ENCODE data around the gene XKR7. TPM values are rescaled to one million over a fixed set of nuclear protein-coding genes. Genes with fewer than 3 reads are reported as not detected.

Gene XKR7
- total RNA-seq, 1 experiment from 2014 or later = not detected

- ATAC-seq = no peak
- TF ChIP-seq EZH2 (IDR thresholded peaks at IDR 0.05; ENCODE audit: low read length, unreplicated experiment) (no peak), CTCF (conservative IDR thresholded peaks at IDR 0.05; ENCODE audit: low read depth, low read length) (no peak), EZH2phosphoT487 (IDR thresholded peaks at IDR 0.05; ENCODE audit: borderline replicate concordance, low read length) (no peak)
- peaks cover 12% of the 10 kb centered on the region for H3K27me3 ChIP-seq (ENCODE audit: low read length)
- H3K27ac ChIP-seq (ENCODE audit: low read length) = no peak overlapping the region
- intact Hi-C loops (cut with micrococcal nuclease) = no loop called here
- BruUV-seq (replicated peaks) = no TSS peak
- H3K4me1 ChIP-seq (ENCODE audit: insufficient read depth, low read length) = no peaks in the 10 kb centered on the region
- H3K9me2 ChIP-seq (replicated peaks; ENCODE audit: low read length) = no peaks in the 10 kb centered on the region
- no peak for DNase-seq
- H3K4me2 ChIP-seq (ENCODE audit: low read length) = no peak overlapping the region
- no peak overlapping the region for H3K9ac ChIP-seq (ENCODE audit: low read length)
- POLR2A ChIA-PET (ENCODE audit: unreplicated experiment) = no interaction called here
- no peaks in the 10 kb centered on the region for H4K20me1 ChIP-seq (ENCODE audit: low read length)
- CTCF ChIA-PET = no interaction called here
- H3K4me3 ChIP-seq (ENCODE audit: low read length) = no peak overlapping the region
- no peaks in the 10 kb centered on the region for H3K9me3 ChIP-seq (ENCODE audit: low read length)
- no peaks in the 10 kb centered on the region for H3K79me2 ChIP-seq (ENCODE audit: low read length)
- H3F3A ChIP-seq (ENCODE audit: low read length, unreplicated experiment) = no peaks in the 10 kb centered on the region
- no peaks in the 10 kb centered on the region for H3K36me3 ChIP-seq (ENCODE audit: low read depth, low read length)
- H2AFZ ChIP-seq (ENCODE audit: low read length) = no peak overlapping the region
Observed at GRCh38 chr20:31989030-31989645, 21.2 kb downstream of the XKR7 start.

GRCh38 chr20:31990641-31991338 is 22.8 kb downstream of the XKR7 start:
- H3K36me3 ChIP-seq (ENCODE audit: low read depth, low read length) = no peaks in the 10 kb centered on the region
- H3K27ac ChIP-seq (ENCODE audit: low read length) = no peak overlapping the region
- no peak overlapping the region for H3K9ac ChIP-seq (ENCODE audit: low read length)
- H2AFZ ChIP-seq (ENCODE audit: low read length) = no peak overlapping the region
- no peaks in the 10 kb centered on the region for H3F3A ChIP-seq (ENCODE audit: low read length, unreplicated experiment)
- no peaks in the 10 kb centered on the region for H3K4me1 ChIP-seq (ENCODE audit: insufficient read depth, low read length)
- no peaks in the 10 kb centered on the region for H3K9me3 ChIP-seq (ENCODE audit: low read length)
- TF ChIP-seq EZH2 (IDR thresholded peaks at IDR 0.05; ENCODE audit: low read length, unreplicated experiment) = no peak
- no peak for TF ChIP-seq EZH2phosphoT487 (IDR thresholded peaks at IDR 0.05; ENCODE audit: borderline replicate concordance, low read length)
- no peak for TF ChIP-seq CTCF (conservative IDR thresholded peaks at IDR 0.05; ENCODE audit: low read depth, low read length)
- no peak for DNase-seq
- no peaks in the 10 kb centered on the region for H4K20me1 ChIP-seq (ENCODE audit: low read length)
- no peak overlapping the region for H3K4me3 ChIP-seq (ENCODE audit: low read length)
- ChIA-PET POLR2A (ENCODE audit: unreplicated experiment) (no interaction called here), CTCF (no interaction called here)
- peaks cover 28% of the 10 kb centered on the region for H3K27me3 ChIP-seq (ENCODE audit: low read length)
- ATAC-seq = no peak
- intact Hi-C loops (cut with micrococcal nuclease) = no loop called here
- H3K9me2 ChIP-seq (replicated peaks; ENCODE audit: low read length) = no peaks in the 10 kb centered on the region
- BruUV-seq (replicated peaks) = no TSS peak
- H3K79me2 ChIP-seq (ENCODE audit: low read length) = no peaks in the 10 kb centered on the region
- no peak overlapping the region for H3K4me2 ChIP-seq (ENCODE audit: low read length)

GRCh38 chr20:31991339-31991705 is 23.4 kb downstream of the XKR7 start:
- intact Hi-C loops (cut with micrococcal nuclease) = no loop called here
- H3K27me3 ChIP-seq (ENCODE audit: low read length) = peaks cover 28% of the 10 kb centered on the region
- H3K9me3 ChIP-seq (ENCODE audit: low read length) = no peaks in the 10 kb centered on the region
- H3K4me3 ChIP-seq (ENCODE audit: low read length) = no peak overlapping the region
- no peak overlapping the region for H2AFZ ChIP-seq (ENCODE audit: low read length)
- BruUV-seq (replicated peaks) = no TSS peak
- no peaks in the 10 kb centered on the region for H3K36me3 ChIP-seq (ENCODE audit: low read depth, low read length)
- H3F3A ChIP-seq (ENCODE audit: low read length, unreplicated experiment) = no peaks in the 10 kb centered on the region
- TF ChIP-seq CTCF (conservative IDR thresholded peaks at IDR 0.05; ENCODE audit: low read depth, low read length) (no peak), EZH2phosphoT487 (IDR thresholded peaks at IDR 0.05; ENCODE audit: borderline replicate concordance, low read length) (no peak), EZH2 (IDR thresholded peaks at IDR 0.05; ENCODE audit: low read length, unreplicated experiment) (no peak)
- H3K4me1 ChIP-seq (ENCODE audit: insufficient read depth, low read length) = no peaks in the 10 kb centered on the region
- no peaks in the 10 kb centered on the region for H3K79me2 ChIP-seq (ENCODE audit: low read length)
- H4K20me1 ChIP-seq (ENCODE audit: low read length) = no peaks in the 10 kb centered on the region
- POLR2A ChIA-PET (ENCODE audit: unreplicated experiment) = no interaction called here
- no peak overlapping the region for H3K9ac ChIP-seq (ENCODE audit: low read length)
- ATAC-seq (no peak), DNase-seq (no peak)
- H3K27ac ChIP-seq (ENCODE audit: low read length) = no peak overlapping the region
- H3K9me2 ChIP-seq (replicated peaks; ENCODE audit: low read length) = no peaks in the 10 kb centered on the region
- H3K4me2 ChIP-seq (ENCODE audit: low read length) = no peak overlapping the region
- CTCF ChIA-PET = no interaction called here

Data from PC-3 (cell line).